ENCODE data around the gene ARMC12.

DNA sequence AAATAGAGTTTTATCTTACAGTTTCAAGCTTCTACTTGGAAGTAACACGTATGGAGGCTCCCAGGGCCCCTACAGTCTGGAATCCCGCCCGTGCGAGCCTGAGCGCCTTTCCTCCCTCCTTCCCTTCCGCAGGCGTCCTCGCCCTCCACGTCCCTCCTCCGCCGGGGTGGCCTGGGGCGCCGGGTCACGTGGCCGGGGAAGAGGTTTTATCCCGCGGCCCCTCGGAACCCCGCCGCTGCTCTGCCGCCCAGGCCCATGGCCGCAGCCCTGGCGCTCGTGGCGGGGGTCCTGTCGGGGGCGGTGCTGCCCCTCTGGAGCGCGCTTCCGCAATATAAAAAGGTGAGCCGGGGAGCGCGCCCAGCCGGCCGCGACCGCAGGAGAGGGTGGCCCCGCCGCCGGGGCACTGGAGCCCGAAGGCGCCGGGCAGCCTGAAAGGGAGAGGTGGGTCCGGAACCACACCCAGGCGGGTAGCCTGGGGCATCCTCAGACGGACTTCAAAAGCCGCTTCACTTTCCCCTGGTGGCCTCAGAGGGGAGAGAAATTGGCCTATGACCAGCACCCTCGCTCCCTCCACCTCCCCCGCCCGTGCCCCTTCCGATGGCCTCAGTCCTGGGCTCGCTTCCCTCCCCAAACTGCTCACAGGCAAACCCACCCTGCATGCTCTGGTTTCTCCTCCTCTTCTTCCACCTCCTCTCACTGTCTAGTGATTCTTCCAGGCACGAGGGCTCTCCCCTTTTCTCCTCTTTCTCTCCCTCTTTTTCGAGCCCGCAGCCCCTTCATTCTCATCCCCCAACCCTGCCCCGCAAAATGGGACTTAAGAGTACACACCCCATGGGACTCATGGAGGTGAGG, 39.8 kb downstream of the ARMC12 start, which contains the start of gene CLPSL2:
- TF ChIP-seq CTCF (IDR thresholded peaks at IDR 0.05) (peak; percentile 24), EZH2 (IDR thresholded peaks at IDR 0.05) (no peak)

Data from neural progenitor cell (in vitro differentiated cells).